ENCODE data around the gene SYK. TPM values are rescaled to one million over a fixed set of nuclear protein-coding genes. Genes with fewer than 3 reads are reported as not detected.

Gene SYK
- polyA plus RNA-seq, 1 of the 3 experiments (the other 2 are of a cell fraction): not detected

GRCh38 chr9:90815183-90815943 is 13.7 kb downstream of the SYK start (continued):
- TF ChIP-seq POLR2AphosphoS5 (IDR thresholded peaks at IDR 0.05; ENCODE audit: low read depth, low read length) (no peak), TAF1 (IDR thresholded peaks at IDR 0.05; ENCODE audit: borderline replicate concordance, low read depth, low read length) (no peak), ELF1 (IDR thresholded peaks at IDR 0.05) (no peak)

- H3K27me3 ChIP-seq (ENCODE audit: insufficient read depth): no peaks in the 10 kb centered on the region
- H3K9me3 ChIP-seq: no peaks in the 10 kb centered on the region
- H3K27ac ChIP-seq (ENCODE audit: low read depth in 2 of 2, low read length in 1 of 2): no peak overlapping the region
- no peaks in the 10 kb centered on the region for H3K36me3 ChIP-seq (replicated peaks in 1 of 2; ENCODE audit: control insufficient read depth in 1 of 2, insufficient read depth in 2 of 2, low read length in 1 of 2)
- no peaks in the 10 kb centered on the region for H3K9me2 ChIP-seq
- H3K4me1 ChIP-seq (ENCODE audit: control insufficient read depth in 1 of 2, insufficient read depth in 2 of 2, low read depth in 1 of 2, low read length in 1 of 2): no peaks in the 10 kb centered on the region; a peak in 1 of 4 replicates
- H3K9ac ChIP-seq: no peak overlapping the region
- no peak overlapping the region for H2AFZ ChIP-seq (ENCODE audit: low read depth)
- no peak for DNase-seq
- H4K20me1 ChIP-seq (ENCODE audit: insufficient read depth): no peaks in the 10 kb centered on the region
- TF ChIP-seq SMC3 (IDR thresholded peaks at IDR 0.05; ENCODE audit: low read depth, low read length) (no peak), FOSL2 (IDR thresholded peaks at IDR 0.05; ENCODE audit: borderline replicate concordance, low read depth) (no peak), TAF1 (IDR thresholded peaks at IDR 0.05; ENCODE audit: borderline replicate concordance, low read depth, low read length) (no peak), RCOR1 (IDR thresholded peaks at IDR 0.05; ENCODE audit: low read length) (no peak), IRF3 (IDR thresholded peaks at IDR 0.05; ENCODE audit: low read depth, low read length) (no peak), RAD21 (IDR thresholded peaks at IDR 0.05; ENCODE audit: low read length) (no peak), REST (IDR thresholded peaks at IDR 0.05; ENCODE audit: low read depth, low read length) (no peak), JUND (IDR thresholded peaks at IDR 0.05) (no peak), TCF12 (IDR thresholded peaks at IDR 0.05) (no peak), NRF1 (IDR thresholded peaks at IDR 0.05; ENCODE audit: low read depth, low read length) (no peak), FOXJ3 (CRISPR knock-in tag; IDR thresholded peaks at IDR 0.05) (no peak), GATA2 (CRISPR knock-in tag; IDR thresholded peaks at IDR 0.05) (no peak), MEF2A (IDR thresholded peaks at IDR 0.05; ENCODE audit: borderline replicate concordance, low read depth) (no peak), CHD2 (IDR thresholded peaks at IDR 0.05; ENCODE audit: low read length, partially characterized antibody) (no peak), RXRA (IDR thresholded peaks at IDR 0.05; ENCODE audit: borderline replicate concordance, low read depth) (no peak), YY1 (IDR thresholded peaks at IDR 0.05; ENCODE audit: low read depth) (no peak), USF1 (IDR thresholded peaks at IDR 0.05; ENCODE audit: borderline replicate concordance, low read depth) (no peak), FOXM1 (IDR thresholded peaks at IDR 0.05; ENCODE audit: low read depth) (no peak), MAX (IDR thresholded peaks at IDR 0.05; ENCODE audit: low read depth) (no peak), NFIC (IDR thresholded peaks at IDR 0.05; ENCODE audit: borderline replicate concordance) (no peak)
- POLR2A ChIA-PET: no interaction called here
- no peaks in the 10 kb centered on the region for H3F3A ChIP-seq (replicated peaks; ENCODE audit: insufficient read depth)
- no peak overlapping the region for H3K4me3 ChIP-seq (ENCODE audit: low read depth in 2 of 2, low read length in 1 of 2)
- H3K79me2 ChIP-seq (ENCODE audit: insufficient read depth): no peaks in the 10 kb centered on the region
- no peak overlapping the region for H3K4me2 ChIP-seq
- CTCF ChIA-PET: interaction anchor here (0.8 kb wide), 1 partner anchor 60 kb away, joined by 3 read pairs; no protein-coding TSS in a partner anchor
- 61% methylated on average over 4 of the region's 4 CpGs for WGBS (ENCODE audit: low lambda C conversion rate)
Measured at GRCh38 chr9:90815944-90816357, 14.3 kb downstream of the SYK start.
